Uterus (tissue), 2 donors: ENCODE data around the gene KLF11.

ENCODE experiments used
- CTCF ChIP-seq, 4 experiments: fragments of 200-600 bp in 2 of 4; fragments of 450-650 bp in 2 of 4; sonication (generic) in 2 of 4; IDR thresholded peaks; one replicate each; pipeline ENCODE4 v1.5.1; 2016 to 2019; ENCODE audit warnings: antibody characterized with exemption in 4 of 4, mild to moderate bottlenecking in 2 of 4, moderate library complexity in 1 of 4
- POLR2A ChIP-seq, 2 donors: fragments of 450-650 bp; IDR thresholded peaks; one replicate each; pipeline ENCODE4 v1.6.1; 2016; ENCODE audit warnings: antibody characterized with exemption in 2 of 2, mild to moderate bottlenecking in 1 of 2, moderate library complexity in 1 of 2

GRCh38 chr2:10004401-10004800 is 38.9 kb upstream of the KLF11 start:
- TF ChIP-seq CTCF (IDR thresholded peaks at IDR 0.05) (no peak), POLR2A (IDR thresholded peaks at IDR 0.05) (no peak)
